Heart left ventricle (tissue), 13 donors: ENCODE measurements around the gene TNFRSF1B.

ENCODE experiments used
- POLR2A ChIP-seq, 2 donors: fragments of 450-650 bp; IDR thresholded peaks; one replicate each; pipeline ENCODE4 v1.6.1; 2017; ENCODE audit warnings: antibody characterized with exemption in 2 of 2, mild to moderate bottlenecking in 2 of 2, moderate library complexity in 2 of 2
- TF ChIP-seq, protein P1 (sequence below), 12 donors: fragments of 200-600 bp; sonication (generic) in 4 of 12; IDR thresholded peaks; one replicate each; pipeline versions ENCODE4 v1.5.0 to v1.8.0; 2018 to 2022; ENCODE audit warnings: antibody characterized with exemption in 12 of 12, mild to moderate bottlenecking in 5 of 12
- donor health status: ischemic (EF 13 %, LVEDD 7.1; RV severe dilation, severe dysfunction).
- donor health status: DM: no; HTN: yes; CAD: no.
- donor health status: DM: no; HTN: no; CAD: no.
- donor health status: ischemic (EF 25% LVEDD 6.9; RV normal size, moderate dysfunction).
- donor health status: ischemic (EF 25% LVEDD 5.7; RV mildly dilated, moderate dysfunction).
- donor health status: ischemic (EF 35%, LVEDD 5.7; RV mildly dilated, moderate dysfunction).
- donor health status: nonischemic (EF 11% LVEDD 7.7; RV severe dilation, severe dysfunction).
- donor health status: DM: yes; HTN: yes; CAD: no.
- donor health status: PGD.
- donor health status: ischemic (EF 29% LVEDD 5.4; RV normal size, mild dysfunction).
- donor health status: nonischemic (EF 23%, LVEDD 6.1; RV moderate dilation, normal function).

DNA sequence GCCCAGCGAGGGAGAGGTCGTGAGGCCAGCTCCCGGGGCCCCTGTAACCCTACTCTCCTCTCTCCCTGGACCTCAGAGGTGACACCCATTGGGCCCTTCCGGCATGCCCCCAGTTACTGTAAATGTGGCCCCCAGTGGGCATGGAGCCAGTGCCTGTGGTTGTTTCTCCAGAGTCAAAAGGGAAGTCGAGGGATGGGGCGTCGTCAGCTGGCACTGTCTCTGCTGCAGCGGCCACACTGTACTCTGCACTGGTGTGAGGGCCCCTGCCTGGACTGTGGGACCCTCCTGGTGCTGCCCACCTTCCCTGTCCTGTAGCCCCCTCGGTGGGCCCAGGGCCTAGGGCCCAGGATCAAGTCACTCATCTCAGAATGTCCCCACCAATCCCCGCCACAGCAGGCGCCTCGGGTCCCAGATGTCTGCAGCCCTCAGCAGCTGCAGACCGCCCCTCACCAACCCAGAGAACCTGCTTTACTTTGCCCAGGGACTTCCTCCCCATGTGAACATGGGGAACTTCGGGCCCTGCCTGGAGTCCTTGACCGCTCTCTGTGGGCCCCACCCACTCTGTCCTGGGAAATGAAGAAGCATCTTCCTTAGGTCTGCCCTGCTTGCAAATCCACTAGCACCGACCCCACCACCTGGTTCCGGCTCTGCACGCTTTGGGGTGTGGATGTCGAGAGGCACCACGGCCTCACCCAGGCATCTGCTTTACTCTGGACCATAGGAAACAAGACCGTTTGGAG is 23.7 kb upstream of the TNFRSF1B start:
- no peak for TF ChIP-seq POLR2A (IDR thresholded peaks at IDR 0.05)
- TF ChIP-seq, protein P1, sequence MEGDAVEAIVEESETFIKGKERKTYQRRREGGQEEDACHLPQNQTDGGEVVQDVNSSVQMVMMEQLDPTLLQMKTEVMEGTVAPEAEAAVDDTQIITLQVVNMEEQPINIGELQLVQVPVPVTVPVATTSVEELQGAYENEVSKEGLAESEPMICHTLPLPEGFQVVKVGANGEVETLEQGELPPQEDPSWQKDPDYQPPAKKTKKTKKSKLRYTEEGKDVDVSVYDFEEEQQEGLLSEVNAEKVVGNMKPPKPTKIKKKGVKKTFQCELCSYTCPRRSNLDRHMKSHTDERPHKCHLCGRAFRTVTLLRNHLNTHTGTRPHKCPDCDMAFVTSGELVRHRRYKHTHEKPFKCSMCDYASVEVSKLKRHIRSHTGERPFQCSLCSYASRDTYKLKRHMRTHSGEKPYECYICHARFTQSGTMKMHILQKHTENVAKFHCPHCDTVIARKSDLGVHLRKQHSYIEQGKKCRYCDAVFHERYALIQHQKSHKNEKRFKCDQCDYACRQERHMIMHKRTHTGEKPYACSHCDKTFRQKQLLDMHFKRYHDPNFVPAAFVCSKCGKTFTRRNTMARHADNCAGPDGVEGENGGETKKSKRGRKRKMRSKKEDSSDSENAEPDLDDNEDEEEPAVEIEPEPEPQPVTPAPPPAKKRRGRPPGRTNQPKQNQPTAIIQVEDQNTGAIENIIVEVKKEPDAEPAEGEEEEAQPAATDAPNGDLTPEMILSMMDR (IDR thresholded peaks at IDR 0.05) = no peak
